NCI-H526 (cell line): Measurements from ENCODE around the gene LHFPL6.

Experiments used
- DNase-seq, 2 experiments: peaks; one replicate each; lab custom pipeline; 2025; lab: John Stamatoyannopoulos, UW

LHFPL6 gene

DNA sequence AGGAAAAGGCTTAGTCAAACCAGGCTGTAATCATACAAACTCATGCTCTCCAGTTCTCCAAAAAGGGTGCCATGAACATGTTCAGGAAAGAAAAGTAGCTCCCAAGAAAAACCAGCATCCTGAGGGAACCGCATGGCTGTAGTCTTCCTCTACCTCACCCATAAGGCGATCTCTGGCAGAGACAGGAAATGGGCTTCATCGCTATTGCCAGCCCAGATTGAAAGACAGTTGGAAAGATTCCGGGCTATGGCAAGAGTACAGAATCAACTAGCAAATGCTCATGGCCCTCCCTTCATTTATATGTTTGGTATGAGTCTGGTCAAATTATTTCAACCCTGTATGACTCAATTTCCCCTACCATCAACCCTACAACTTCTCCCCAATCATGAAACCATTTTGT is 140.1 kb downstream of the LHFPL6 start:
- no peak for DNase-seq

DNA sequence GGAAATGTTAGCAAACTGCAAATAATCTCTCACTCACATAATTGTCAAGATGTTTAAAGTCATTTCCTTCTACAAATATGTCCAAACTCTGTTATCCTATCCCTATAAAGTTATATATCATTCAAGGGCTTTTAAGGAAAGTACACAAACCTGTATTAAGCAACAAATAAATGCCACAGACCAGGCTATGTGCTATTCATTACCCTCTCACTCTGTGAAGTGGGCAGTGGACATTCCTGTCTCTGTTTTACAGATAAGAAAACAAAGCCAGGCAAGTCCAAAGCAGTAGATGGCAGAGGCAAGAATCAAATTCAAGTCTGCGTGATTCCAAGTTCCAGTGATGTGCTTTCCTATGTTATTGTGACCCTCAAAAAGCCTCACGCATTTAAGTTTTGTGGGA is 140.6 kb downstream of the LHFPL6 start:
- no peak for DNase-seq

DNA sequence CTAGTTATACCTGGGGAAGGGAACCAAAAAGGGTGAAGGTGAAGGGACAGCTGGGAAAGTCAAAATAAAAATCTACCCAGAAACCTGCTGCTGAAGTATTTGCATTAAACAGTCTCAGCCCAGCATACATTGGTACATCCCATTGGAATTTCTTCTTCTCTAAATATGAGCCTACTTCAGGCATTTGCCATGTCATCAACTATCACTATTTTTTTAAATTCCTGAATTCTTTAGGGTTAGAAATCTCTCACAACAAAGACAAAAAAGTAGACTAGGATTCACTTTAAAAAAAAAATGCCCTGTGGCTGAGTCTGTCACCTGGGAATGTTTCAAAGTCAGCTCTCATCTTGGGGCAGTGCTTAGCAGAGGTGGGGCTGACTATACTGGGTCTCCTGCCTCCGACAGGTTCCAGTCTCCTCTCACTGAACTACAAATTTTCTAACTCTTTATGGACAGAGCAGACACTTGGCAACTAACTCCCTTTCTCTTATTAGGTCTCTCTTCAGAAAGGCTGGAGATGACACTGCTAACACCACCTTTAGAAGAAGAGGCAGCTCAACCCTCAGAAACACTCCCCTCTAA is 141.2 kb downstream of the LHFPL6 start:
- no peak for DNase-seq

DNA sequence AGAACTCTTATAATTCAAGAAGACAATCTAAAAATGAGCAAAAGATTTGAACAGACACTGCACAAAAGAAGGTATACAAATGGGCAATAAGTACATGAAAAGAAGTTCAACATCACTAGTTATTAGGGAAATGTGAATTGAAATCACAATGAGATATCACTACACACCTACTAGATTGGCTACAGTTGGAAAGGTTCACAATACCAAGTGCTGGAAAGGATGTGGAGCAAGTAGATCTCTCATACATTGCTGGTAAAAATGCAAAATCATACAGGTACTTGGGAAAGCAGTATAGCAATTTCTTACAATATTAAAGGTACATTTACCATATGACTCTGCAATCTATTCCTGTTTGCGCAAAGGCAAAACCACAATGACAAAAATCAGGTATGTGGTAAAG is 145.7 kb downstream of the LHFPL6 start:
- DNase-seq = no peak

DNA sequence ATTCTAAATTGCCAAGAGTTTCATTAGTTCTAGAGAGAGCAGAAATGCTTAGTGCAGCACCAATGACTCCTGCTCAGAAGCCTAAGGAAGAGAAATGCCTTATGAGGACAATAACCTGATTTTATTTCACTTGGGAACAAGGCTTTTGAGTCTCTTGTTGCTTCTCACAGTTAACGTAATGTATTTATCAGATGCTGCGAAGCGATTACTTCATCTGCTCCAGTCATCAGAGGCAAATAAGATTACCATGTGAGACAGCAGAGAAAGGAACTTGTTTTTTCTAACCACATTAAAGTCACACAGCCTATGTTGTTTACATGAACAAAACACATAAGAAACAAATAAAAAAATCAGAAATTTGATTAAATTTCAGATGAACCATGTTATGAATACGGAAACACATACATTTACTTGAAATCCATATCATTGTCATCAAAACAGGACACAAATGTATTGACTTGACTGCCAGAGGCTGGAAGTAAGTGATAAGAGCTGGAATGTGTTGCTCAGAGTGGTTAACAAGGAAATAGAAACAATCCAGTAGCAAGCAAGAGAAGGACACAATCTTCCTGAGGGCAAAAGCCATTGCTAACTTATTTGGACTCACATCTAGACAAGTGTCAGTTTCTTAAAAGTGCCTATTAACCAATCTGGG is 147.3 kb downstream of the LHFPL6 start:
- DNase-seq = no peak

DNA sequence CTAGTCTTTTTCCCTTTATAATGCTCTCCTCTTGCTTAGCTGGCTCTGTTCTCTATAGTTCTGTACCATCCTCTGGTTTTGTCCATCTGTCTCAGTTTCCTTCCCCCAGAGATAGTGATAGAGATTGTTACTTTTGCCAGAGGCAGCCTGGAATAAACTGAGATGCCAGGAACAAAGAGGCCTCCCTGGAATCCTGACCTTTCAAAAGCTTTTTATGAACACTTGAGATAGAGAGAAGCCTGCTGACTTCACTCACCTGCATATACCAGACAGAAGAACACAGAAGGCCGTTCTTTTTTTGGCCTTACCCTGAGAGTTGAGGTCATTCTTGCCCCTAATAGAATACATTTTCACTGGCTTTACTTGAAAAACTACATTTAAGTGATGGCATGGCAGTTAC is 150.2 kb downstream of the LHFPL6 start:
- DNase-seq = no peak

DNA sequence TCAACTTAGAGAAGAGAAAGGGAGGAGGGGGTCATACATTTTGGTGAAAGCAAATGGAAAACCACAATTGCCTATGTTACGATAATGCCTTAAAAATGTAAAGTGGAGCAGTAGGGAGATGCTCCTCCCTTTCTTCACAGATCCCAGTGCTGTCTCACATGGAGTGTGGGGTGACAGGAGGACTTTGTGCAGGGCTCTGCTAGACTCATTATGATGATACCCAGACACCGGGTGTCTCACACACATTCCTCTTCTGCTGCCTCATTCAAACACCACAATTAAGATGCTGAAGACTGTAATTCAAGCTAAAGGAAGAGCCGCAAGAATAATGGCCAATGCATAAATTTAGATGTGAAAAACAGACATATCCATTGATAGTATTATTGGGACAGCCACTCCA is 150.6 kb downstream of the LHFPL6 start:
- no peak for DNase-seq

DNA sequence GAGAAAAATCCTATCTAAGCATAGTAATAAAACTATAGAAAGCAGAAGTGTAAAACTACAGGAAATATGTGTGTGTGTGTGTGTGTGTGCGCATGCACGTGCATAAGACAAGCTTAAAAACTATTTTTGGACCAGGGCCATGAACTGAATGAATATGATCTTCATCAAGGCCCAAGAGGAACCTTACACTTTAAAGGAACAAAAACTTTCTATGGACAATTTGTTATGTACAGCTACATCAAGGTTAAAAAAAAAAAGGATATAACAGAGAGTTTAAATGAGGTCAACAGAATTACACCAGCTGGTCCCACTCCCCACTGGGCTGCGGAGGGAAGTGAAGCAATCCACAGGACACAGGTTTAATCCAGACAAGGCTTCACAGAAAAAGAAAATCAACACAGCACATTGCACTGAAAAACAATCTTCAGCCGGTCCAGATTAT is 151.1 kb downstream of the LHFPL6 start:
- no peak for DNase-seq

DNA sequence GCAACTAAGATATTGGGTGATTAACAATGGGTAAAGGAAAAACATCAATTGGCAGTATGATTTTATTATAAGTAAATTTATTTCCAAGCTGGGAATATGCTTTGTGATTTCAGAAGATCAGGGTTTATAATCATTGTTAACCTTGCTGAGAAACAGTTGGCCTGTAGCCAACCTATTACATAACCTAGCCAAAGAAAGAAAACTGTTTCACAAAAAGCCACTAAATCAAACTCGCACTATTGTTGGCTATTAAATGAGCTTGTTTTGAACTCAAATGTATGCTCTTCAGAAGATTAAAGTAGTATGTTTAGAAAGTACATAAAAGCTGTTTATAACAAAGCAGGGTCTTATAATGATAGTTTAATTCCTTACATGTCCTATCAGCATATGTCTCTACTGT is 151.7 kb downstream of the LHFPL6 start:
- no peak for DNase-seq

DNA sequence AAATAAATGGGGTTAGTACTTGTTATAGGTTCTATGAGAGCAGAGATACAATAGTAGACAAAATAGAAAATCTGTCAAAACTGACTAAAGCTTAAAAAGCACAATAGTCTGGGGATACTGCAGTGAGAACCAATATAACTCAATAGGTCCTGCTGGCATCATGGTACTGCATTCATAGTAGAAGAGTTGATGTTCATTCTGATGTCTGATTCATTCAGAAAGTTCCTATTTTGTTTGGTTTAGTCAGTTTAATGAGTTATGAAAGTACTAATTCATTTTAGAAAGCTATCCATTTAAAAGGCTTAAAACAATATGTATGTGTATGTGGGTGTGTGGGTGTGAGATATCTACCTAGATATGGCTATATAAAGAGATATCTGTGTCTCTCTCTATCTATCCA is 152.8 kb downstream of the LHFPL6 start:
- no peak for DNase-seq

DNA sequence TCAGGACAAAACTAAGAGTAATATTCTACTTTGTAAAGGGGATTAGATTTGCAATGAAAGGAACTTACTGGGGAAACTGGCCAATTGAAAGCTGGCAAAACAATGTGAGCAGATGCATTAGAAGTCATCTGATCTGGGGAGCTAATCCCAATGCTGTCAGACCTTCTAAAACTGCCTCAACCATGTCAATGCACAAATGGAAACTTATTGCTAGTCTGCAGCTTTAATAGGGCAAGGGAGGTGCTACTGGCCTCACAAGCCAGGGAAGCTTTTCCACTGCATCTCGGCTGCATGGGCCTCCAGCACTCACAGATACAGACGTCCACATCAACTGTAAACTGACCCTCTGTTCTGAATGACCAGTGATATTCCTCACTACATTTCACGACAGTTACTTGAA is 154.2 kb downstream of the LHFPL6 start:
- no peak for DNase-seq

DNA sequence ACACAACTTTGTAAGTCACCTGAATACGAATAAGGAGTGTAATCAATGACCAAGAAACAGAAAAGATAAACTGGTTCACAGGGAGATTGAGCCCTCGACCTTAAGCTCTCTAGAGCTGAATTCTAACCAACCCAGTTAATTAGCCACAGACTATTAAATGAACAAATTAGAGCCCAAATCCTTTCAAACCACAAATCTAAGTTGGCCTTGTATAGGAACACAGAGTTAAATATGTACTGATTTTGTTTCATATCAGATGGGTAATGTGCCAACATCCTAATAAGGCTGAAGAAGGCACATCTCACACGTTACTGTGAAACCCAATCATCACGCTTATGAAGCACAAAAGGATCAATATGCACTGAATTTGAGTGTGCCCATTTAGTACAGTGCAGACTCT is 156.1 kb downstream of the LHFPL6 start:
- no peak for DNase-seq

DNA sequence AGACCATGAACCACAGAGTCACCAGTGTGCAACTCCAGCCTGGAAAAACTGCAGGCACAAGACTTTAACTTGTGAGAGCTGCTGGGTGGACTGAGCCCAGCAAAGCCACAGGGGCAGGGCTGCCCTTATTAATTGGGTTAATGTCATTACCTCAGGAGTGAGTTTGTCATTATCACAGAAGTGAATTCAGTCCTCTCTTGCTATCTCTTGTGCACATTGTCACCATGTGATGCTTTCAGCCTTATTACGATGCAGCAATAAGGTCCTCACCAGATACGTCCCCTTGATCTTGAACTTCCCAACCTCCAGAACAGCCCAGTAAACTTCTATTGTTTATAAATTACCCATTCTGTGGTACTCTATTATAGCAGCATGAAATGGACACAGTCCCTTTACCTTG is 158.1 kb downstream of the LHFPL6 start:
- no peak for DNase-seq

DNA sequence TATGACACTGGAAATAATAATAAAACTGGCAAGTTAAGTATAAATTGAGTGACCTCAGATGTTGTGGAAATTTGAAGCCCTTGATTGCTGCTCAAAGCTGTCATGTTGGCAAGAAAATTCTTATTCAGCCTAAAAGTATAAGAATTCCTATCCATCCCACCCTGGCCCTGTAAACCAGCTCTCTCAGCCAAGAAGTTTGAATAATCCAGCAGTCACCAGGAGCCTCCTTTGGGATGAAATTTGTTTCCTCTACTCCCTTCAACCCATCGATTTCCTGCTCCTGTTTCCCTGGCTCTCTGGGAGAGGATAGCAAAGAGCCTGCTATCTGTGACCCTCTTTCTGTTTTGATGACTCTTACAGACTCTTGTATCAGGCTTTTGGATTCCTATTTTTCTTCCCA is 169.3 kb downstream of the LHFPL6 start:
- no peak for DNase-seq

DNA sequence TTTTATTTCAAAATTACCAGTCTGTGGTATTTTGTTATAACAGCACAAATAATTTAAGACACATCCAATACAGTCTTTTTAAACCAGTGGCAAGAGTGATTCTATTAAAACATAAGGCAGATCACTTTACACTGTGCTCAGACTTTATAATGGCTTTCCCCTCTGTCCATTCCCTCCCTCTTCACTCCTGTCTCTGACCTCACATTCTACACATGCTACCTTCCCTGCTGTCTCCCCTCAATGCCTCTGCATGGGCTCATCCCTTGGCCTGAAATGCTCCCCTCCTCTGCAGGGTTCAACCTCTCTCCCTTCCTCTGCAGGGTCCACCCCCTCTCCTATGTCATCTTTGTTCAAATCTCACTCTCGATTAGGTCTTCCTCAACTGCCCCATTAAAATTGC is 170.8 kb downstream of the LHFPL6 start:
- no peak for DNase-seq

DNA sequence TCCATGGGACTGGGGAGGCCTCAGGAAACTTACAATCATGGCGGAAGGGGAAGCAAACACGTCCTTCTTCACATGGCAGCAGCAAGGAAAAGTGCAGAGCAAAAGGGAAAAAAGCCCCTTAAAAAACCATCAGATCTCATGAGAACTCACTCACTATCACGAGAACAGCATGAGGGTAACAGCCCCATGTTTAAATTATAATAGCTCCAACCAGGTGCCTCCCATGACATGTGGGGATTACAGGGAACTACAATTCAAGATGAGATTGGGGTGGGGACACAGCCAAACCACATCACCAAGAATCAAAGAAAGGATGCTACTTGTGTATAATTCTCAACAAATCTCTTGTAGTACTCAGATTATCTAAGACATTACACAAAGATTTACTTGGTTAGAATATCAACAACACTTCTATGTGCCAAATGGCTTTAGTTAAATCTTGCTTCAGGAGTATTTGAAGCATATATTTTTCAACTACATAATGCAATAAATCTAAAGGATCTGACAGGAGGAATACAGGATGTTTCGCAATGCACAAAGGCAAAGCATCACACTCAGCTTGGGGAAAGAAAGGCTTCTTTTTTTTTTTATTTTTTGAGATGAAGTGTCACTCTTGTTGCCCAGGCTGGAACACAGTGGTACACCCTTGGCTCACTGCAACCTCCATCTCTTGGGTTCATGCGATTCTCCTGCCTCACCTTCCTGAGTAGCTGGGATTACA is 180.0 kb downstream of the LHFPL6 start:
- no peak for DNase-seq

DNA sequence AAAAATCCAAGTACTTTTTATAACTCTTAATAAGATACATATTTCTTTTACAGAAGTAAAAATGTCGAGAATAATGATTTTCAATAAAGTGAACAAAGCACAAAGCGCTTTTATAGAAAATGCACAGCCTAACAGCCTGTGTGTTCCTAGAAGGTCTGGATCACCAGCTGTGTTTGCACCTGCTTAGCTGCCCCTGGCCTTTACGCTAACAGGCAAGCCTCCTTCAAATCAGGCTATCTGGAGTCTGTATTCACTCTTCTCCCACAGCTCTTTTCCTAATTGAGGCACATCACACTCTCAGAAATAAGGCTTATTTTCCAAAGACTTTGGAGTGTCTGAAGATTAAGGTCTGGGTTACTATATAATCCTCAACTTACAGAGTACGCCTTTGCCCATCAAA is 183.1 kb downstream of the LHFPL6 start:
- no peak for DNase-seq

DNA sequence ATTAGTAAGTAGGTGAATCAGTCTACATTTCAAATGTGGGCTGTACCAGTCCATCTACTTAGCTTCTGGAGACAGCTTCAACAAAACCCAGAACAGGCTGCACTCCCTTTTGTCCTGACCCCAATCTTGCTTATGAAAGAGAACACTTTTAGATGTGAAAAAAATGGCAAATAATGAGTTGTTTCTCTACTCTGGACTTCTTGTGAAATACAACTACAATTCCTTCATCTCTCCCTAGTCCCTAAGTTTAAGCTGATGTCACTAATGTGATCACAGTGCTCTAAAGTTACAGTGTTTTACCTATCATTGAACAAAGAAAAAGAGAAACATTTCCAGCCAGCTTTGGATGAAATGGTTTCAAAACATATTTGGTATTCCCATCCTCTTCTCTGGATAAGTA is 183.9 kb downstream of the LHFPL6 start:
- no peak for DNase-seq

DNA sequence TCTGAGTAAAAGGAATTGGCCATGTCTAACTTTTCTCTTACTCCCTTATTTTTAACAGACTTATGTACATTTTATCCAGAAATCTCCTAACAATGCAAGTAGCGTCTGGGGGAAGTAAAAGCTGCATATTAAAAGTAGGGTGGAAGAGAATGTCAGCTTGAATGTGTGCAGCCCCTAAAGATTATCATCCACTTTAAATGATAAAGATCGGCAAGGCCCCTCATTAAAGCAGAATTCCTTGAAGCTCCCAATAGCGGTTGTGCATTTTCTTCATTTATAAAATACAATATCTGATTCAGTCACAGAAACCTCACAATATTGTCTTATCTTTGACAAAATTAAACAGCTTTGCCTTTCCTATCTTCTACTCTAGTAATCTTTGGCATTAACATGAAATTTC is 184.6 kb downstream of the LHFPL6 start:
- no peak for DNase-seq

DNA sequence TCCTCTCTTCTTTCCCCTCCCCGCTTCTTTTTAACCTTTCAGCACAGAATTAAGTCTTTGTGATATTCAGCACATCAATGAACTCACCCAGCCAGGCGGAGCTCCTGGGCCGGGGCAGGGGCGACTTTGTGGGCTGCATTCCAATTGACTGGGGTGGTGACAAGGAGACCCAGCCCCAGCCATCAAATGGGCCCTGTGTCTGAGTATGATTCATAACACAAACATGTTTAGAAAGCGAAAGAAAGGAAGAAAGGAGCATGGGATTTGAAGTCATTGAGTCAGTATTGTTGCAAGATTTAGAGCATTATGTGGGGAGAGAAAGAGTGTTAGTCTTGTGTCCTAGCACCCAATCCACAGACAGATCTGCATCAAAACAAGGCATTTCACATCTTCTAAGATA is 185.3 kb downstream of the LHFPL6 start:
- DNase-seq = no peak

DNA sequence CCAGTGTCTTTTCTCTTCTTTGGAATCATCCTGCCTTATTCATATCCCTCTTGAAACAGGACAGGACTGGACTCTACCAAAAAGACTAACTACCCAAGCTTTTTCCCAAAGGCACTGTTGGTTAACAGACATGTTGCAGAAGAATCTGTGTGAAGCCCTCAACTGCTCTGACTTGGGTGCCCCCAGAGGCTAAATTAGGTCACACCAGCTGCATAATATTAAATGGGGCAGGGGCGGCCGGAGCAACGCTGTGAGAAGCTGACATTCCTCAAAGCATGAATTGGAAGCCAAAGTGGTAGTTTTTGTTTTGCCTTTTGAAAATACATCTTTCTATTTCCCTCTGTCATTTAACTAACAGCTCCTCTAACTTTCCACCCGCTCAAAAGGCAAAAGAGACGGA is 185.9 kb downstream of the LHFPL6 start:
- peak in 1 of 2 experiments; percentile 15 for DNase-seq

DNA sequence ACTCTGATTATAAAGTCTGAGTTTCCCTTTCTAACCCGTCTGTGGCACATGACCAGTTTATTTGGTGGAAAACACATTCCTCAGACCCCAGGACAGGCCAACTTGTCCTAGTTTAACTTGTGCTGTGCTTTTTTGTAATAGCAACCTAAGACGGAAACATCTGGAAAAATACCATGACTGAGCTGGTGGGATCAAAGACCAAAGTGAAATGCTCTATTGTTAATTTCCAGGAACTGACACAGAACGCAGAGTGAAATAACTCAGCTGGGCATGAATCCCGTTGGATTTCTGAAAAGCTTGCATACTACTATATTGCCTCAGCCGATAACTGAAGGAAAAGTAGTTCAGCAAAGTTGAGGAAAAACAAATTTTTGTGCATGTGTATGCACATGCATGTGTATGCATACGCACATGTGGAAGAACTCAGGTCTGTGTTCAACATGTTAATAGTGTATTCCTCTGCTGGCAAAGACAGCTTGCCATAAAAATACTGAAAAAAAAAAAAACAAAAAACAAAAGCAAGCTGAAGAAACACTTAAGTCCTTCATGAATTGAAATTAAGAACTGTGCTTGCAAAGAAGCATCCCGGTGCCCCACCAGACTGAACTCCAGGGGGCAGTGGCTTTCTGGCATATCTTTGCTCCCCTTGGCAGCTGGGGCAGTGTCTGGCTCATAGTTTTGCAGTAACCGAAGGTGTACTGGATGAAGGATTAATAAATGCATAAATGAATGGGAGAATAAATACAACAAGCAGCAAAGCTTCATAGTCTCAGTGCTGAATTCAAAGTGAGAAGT is 187.8 kb downstream of the LHFPL6 start:
- peak in 1 of 2 experiments; percentile 70 for DNase-seq

DNA sequence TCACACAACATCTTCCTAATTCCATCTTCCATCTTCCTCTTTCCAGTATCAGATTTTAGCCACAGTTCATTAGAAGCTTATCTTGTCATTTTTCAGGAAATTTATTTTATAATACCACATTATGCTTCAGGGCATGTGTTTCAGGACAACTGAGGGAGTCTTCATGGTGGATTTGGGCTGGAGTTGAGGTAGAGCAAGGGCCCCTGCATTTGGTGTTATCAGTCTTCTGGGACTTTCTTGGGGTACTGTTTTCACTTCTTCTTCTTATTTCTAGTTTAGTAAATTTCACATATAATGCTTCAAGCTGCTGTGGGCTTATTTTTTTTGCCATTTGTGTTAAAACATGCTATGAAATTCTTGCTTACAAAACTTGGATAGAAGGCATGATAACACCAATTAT is 188.7 kb downstream of the LHFPL6 start:
- no peak for DNase-seq
